MM.1S (cell line): ENCODE data around the gene GABRD.

Source experiments
- DNase-seq: peaks from one replicate; pipeline ENCODE4 v3.0.0-alpha.2; 2015
- H2AFZ ChIP-seq: fragments of 300-600 bp; sonication (generic); 2 replicates; pipeline ENCODE4 v1.6.0; 2016; ENCODE audit warnings: antibody characterized with exemption, low read length
- H3F3A ChIP-seq: fragments of 300-600 bp; sonication (generic); 2 replicates; pipeline ENCODE4 v1.6.1; 2016; ENCODE audit warnings: mild to moderate bottlenecking, antibody characterized with exemption, low read length, moderate library complexity, mixed read lengths; ENCODE audit not compliant: insufficient read depth
- H3K27ac ChIP-seq: fragments of 300-600 bp; sonication (generic); 2 replicates; pipeline ENCODE4 v1.5.1; 2016; ENCODE audit warnings: mild to moderate bottlenecking, low read length
- H3K27me3 ChIP-seq: fragments of 300-600 bp; sonication (generic); replicated peaks from 2 replicates; pipeline ENCODE4 v1.6.0; 2016; ENCODE audit warnings: low read length; ENCODE audit not compliant: insufficient read depth
- H3K36me3 ChIP-seq: fragments of 300-600 bp; sonication (generic); replicated peaks from 2 replicates; pipeline ENCODE4 v1.6.1; 2016; ENCODE audit warnings: mild to moderate bottlenecking, low read length, mixed read lengths; ENCODE audit not compliant: insufficient read depth
- H3K4me1 ChIP-seq: fragments of 300-600 bp; sonication (generic); 2 replicates; pipeline ENCODE4 v1.6.1; 2016; ENCODE audit warnings: low read length, mixed read lengths
- H3K4me2 ChIP-seq: fragments of 300-600 bp; sonication (generic); 2 replicates; pipeline ENCODE4 v1.6.0; 2016; ENCODE audit warnings: low read depth, low read length
- H3K4me3 ChIP-seq: fragments of 300-600 bp; sonication (generic); 2 replicates; pipeline ENCODE4 v1.5.1; 2016; ENCODE audit warnings: low read length, mixed read lengths
- H3K79me2 ChIP-seq: fragments of 300-600 bp; sonication (generic); 2 replicates; pipeline ENCODE4 v1.6.1; 2016; ENCODE audit warnings: mixed run types, low read length, mixed read lengths
- H3K9ac ChIP-seq: fragments of 300-600 bp; sonication (generic); 2 replicates; pipeline ENCODE4 v1.6.1; 2016; ENCODE audit warnings: low read length, mixed read lengths
- H3K9me2 ChIP-seq: fragments of 300-600 bp; sonication (generic); replicated peaks from 2 replicates; pipeline ENCODE4 v1.6.1; 2016; ENCODE audit warnings: mild to moderate bottlenecking, low read length, mixed read lengths; ENCODE audit not compliant: insufficient read depth
- H3K9me3 ChIP-seq: fragments of 300-600 bp; sonication (generic); replicated peaks from 2 replicates; pipeline ENCODE4 v1.6.1; 2016; ENCODE audit warnings: mild to moderate bottlenecking, low read length, mixed read lengths; ENCODE audit not compliant: insufficient read depth
- H4K20me1 ChIP-seq: fragments of 300-600 bp; sonication (generic); 2 replicates; pipeline ENCODE4 v1.6.1; 2016; ENCODE audit warnings: mild to moderate bottlenecking, low read length, moderate library complexity, mixed read lengths; ENCODE audit not compliant: insufficient read depth
- CTCF ChIP-seq: fragments of 300-600 bp; sonication (generic); IDR thresholded peaks from 2 replicates; pipeline ENCODE4 v1.5.1; 2016; ENCODE audit warnings: antibody characterized with exemption, low read length, mixed read lengths
- EZH2 ChIP-seq: fragments of 300-600 bp; sonication (generic); optimal IDR thresholded peaks from 2 replicates; pipeline ENCODE3; 2017; ENCODE audit warnings: low read depth, mild to moderate bottlenecking, antibody characterized with exemption, low read length, mixed read lengths
- EZH2phosphoT487 ChIP-seq: fragments of 300-600 bp; sonication (generic); IDR thresholded peaks from 2 replicates; pipeline ENCODE4 v1.6.1; 2018; ENCODE audit warnings: antibody characterized with exemption, low read length

The GABRD gene

GRCh38 chr1:2042830-2043773, 24.0 kb downstream of the GABRD start:
- no peaks in the 10 kb centered on the region for H3K4me1 ChIP-seq
- TF ChIP-seq EZH2 (no peak), EZH2phosphoT487 (no peak), CTCF (no peak)

GRCh38 chr1:2043886-2044285, 24.7 kb downstream of the GABRD start:
- DNase-seq: no peak
- Histone ChIP-seq H3K27me3 (peaks cover 94% of the 10 kb centered on the region), H2AFZ (no peak overlapping the region), H3K27ac (no peak overlapping the region), H3K4me1 (no peaks in the 10 kb centered on the region), H3K36me3 (no peaks in the 10 kb centered on the region), H4K20me1 (no peaks in the 10 kb centered on the region), H3F3A (no peaks in the 10 kb centered on the region), H3K9me2 (no peaks in the 10 kb centered on the region), H3K79me2 (no peaks in the 10 kb centered on the region), H3K9ac (no peak overlapping the region), H3K9me3 (no peaks in the 10 kb centered on the region), H3K4me2 (no peak overlapping the region), H3K4me3 (no peak overlapping the region)
- no peak for TF ChIP-seq EZH2
- TF ChIP-seq EZH2phosphoT487: no peak
- no peak for TF ChIP-seq CTCF

More at GRCh38 chr1:2042830-2043773, 24.0 kb downstream of the GABRD start:
- Histone ChIP-seq H3K27ac (no peak overlapping the region), H3K79me2 (no peaks in the 10 kb centered on the region), H3K9ac (no peak overlapping the region), H2AFZ (no peak overlapping the region), H3K9me2 (no peaks in the 10 kb centered on the region), H3K4me2 (no peak overlapping the region), H3K4me3 (no peak overlapping the region), H3K36me3 (no peaks in the 10 kb centered on the region), H3K27me3 (peaks cover 94% of the 10 kb centered on the region), H4K20me1 (no peaks in the 10 kb centered on the region), H3K9me3 (no peaks in the 10 kb centered on the region), H3F3A (no peaks in the 10 kb centered on the region)
- DNase-seq: no peak

- H3F3A ChIP-seq: no peaks in the 10 kb centered on the region
- no peaks in the 10 kb centered on the region for H3K79me2 ChIP-seq
- no peak overlapping the region for H3K9ac ChIP-seq
- H3K27me3 ChIP-seq: peaks cover 94% of the 10 kb centered on the region
- H3K4me1 ChIP-seq: no peaks in the 10 kb centered on the region
- no peak overlapping the region for H3K27ac ChIP-seq
- H3K4me3 ChIP-seq: no peak overlapping the region
- TF ChIP-seq EZH2: no peak
- peak; percentile 59 for TF ChIP-seq CTCF
- H2AFZ ChIP-seq: no peak overlapping the region
- H3K4me2 ChIP-seq: no peak overlapping the region; the same call in 1 of the 2 replicates
- no peaks in the 10 kb centered on the region for H3K36me3 ChIP-seq
- peak; percentile 31 for DNase-seq
- H3K9me2 ChIP-seq: no peaks in the 10 kb centered on the region
- no peaks in the 10 kb centered on the region for H4K20me1 ChIP-seq
- H3K9me3 ChIP-seq: no peaks in the 10 kb centered on the region
Measured at GRCh38 chr1:2044510-2045319, 25.6 kb downstream of the GABRD start.
